B cell (primary cell): ENCODE measurements around the gene SGSH. TPM values are rescaled to one million over a fixed set of nuclear protein-coding genes. Genes with fewer than 3 reads are reported as not detected.
A peak's percentile ranks its signal among the peaks of the same experiment; 100 is the strongest.
"Not testable (repeated sequence)": the region's sequence is repeated elsewhere in the genome, so short reads cannot be mapped to it uniquely, and the experiment has no call there.

Source experiments
- ATAC-seq: fragments of 200-7000 bp; cut with Tn5 transposase; one replicate; pipeline ENCODE4 v1.10.0; 2021; ENCODE audit warnings: low read depth, mild to moderate bottlenecking, moderate number of reproducible peaks, moderate library complexity
- CTCF ChIA-PET: fragments of 350-600 bp; sonication (Branson Sonifier 250); formaldehyde crosslinking; loops from one replicate; lab custom pipeline; 2021; ENCODE audit warnings: antibody characterized with exemption, inconsistent platforms; lab: Charles Lee
- POLR2A ChIA-PET: fragments of 350-600 bp; sonication (Branson Sonifier 250); formaldehyde crosslinking; loops from one replicate; lab custom pipeline; 2021; ENCODE audit warnings: antibody characterized with exemption; lab: Charles Lee
- DNase-seq: peaks from one replicate; pipeline ENCODE4 v3.0.0; 2013
- H2AFZ ChIP-seq: 2 replicates; pipeline ENCODE4 v1.6.1; 2012; ENCODE audit warnings: mild to moderate bottlenecking, low read depth, low read length; ENCODE audit not compliant: insufficient read depth, poor library complexity, severe bottlenecking
- H3K27ac ChIP-seq, 2 donors: 1 replicate in 1 of 2; 2 replicates in 1 of 2; pipeline ENCODE4 v1.5.1; 2012 to 2013; ENCODE audit warnings: low read length in 2 of 2, mild to moderate bottlenecking in 2 of 2, moderate library complexity in 1 of 2
- H3K27me3 ChIP-seq, 4 experiments: fragments of 200-600 bp in 1 of 4; sonication (generic) in 1 of 4; replicated peaks in 1 of 4; 1 replicate in 2 of 4; 2 replicates in 2 of 4; pipeline versions ENCODE4 v1.6.1 to v1.7.0; 2013 to 2016; ENCODE audit warnings: low read length in 3 of 4, mild to moderate bottlenecking in 2 of 4, mixed read lengths in 1 of 4, moderate library complexity in 1 of 4; ENCODE audit not compliant: insufficient read depth in 4 of 4, control insufficient read depth in 3 of 4; ENCODE audit errors: control extremely low read depth in 1 of 4
- H3K36me3 ChIP-seq, 2 experiments: replicated peaks in 1 of 2; 1 replicate in 1 of 2; 2 replicates in 1 of 2; pipeline versions ENCODE4 v1.6.1 to v1.7.1; 2013; ENCODE audit warnings: low read length in 1 of 2; ENCODE audit not compliant: insufficient read depth in 2 of 2, control insufficient read depth in 1 of 2; ENCODE audit errors: control extremely low read depth in 1 of 2, extremely low read depth in 1 of 2
- H3K4me1 ChIP-seq, 2 donors: fragments of 200-600 bp in 1 of 2; sonication (generic) in 1 of 2; 1 replicate in 1 of 2; 2 replicates in 1 of 2; pipeline versions ENCODE4 v1.5.1 to v1.6.1; 2013 to 2017; ENCODE audit warnings: low read length in 2 of 2; ENCODE audit not compliant: control insufficient read depth in 2 of 2, insufficient read depth in 2 of 2
- H3K4me2 ChIP-seq: replicated peaks from 2 replicates; pipeline ENCODE3; 2012; ENCODE audit warnings: mild to moderate bottlenecking, low read depth, low read length; ENCODE audit not compliant: poor library complexity, severe bottlenecking
- H3K4me3 ChIP-seq, 5 experiments: fragments of 200-600 bp in 1 of 5; sonication (generic) in 1 of 5; 1 replicate in 3 of 5; 2 replicates in 2 of 5; pipeline versions ENCODE4 v1.5.1 to v1.7.0; 2011 to 2016; ENCODE audit warnings: low read length in 4 of 5, mild to moderate bottlenecking in 4 of 5, low read depth in 2 of 5, control low read depth in 1 of 5, moderate library complexity in 1 of 5; ENCODE audit not compliant: insufficient read depth in 1 of 5; ENCODE audit errors: control extremely low read depth in 1 of 5, extremely low read depth in 1 of 5
- H3K79me2 ChIP-seq: fragments of 200-600 bp; sonication (generic); one replicate; pipeline ENCODE4 v1.6.0; 2016; ENCODE audit warnings: low read length; ENCODE audit not compliant: control insufficient read depth, insufficient read depth
- H3K9ac ChIP-seq: fragments of 200-600 bp; sonication (generic); 2 replicates; pipeline ENCODE4 v1.6.1; 2017; ENCODE audit warnings: mild to moderate bottlenecking, low read length, moderate library complexity
- H3K9me3 ChIP-seq, 3 donors: one replicate each; pipeline versions ENCODE4 v1.6.1 to v1.7.1; 2013; ENCODE audit warnings: low read length in 2 of 3; ENCODE audit not compliant: control insufficient read depth in 2 of 3, insufficient read depth in 1 of 3; ENCODE audit errors: control extremely low read depth in 1 of 3
- H4K20me1 ChIP-seq: 2 replicates; pipeline ENCODE4 v1.6.0; 2012; ENCODE audit warnings: mild to moderate bottlenecking, low read length; ENCODE audit not compliant: insufficient read depth, control insufficient read depth, poor library complexity, severe bottlenecking
- H3K27ac Mint-ChIP-seq: one replicate; pipeline ENCODE4 v1.8.0; 2021; ENCODE audit warnings: mixed read lengths
- H3K27me3 Mint-ChIP-seq: one replicate; pipeline ENCODE4 v1.8.0; 2021; ENCODE audit warnings: mixed read lengths
- H3K4me1 Mint-ChIP-seq: one replicate; pipeline ENCODE4 v1.8.0; 2021; ENCODE audit warnings: mixed read lengths
- H3K4me3 Mint-ChIP-seq: one replicate; pipeline ENCODE4 v1.8.0; 2021; ENCODE audit warnings: mixed read lengths
- H3K9me3 Mint-ChIP-seq: one replicate; pipeline ENCODE4 v1.8.0; 2022; ENCODE audit warnings: mixed read lengths; ENCODE audit not compliant: insufficient read depth
- EZH2 ChIP-seq: IDR thresholded peaks from 2 replicates; pipeline ENCODE4 v1.6.1; 2012; ENCODE audit warnings: borderline replicate concordance, low read depth, mild to moderate bottlenecking, moderate library complexity, low read length; ENCODE audit not compliant: insufficient read depth, poor library complexity, severe bottlenecking
- WGBS: methylation state at CpG from one replicate; pipeline ENCODE4 v1.1.5; 2013; ENCODE audit warnings: missing lambda C conversion rate; ENCODE audit not compliant: insufficient coverage; 5-methylcytosine and 5-hydroxymethylcytosine counted together
- intact Hi-C: fragments of 100-400 bp; cut with micrococcal nuclease; formaldehyde crosslinking; loops from one replicate; pipeline ENCODE4 v1.10.0; 2022
- polyA plus RNA-seq: library from polyadenylated mRNA; depleted of rRNA; stranded (reverse); fragments of >200 nt; gene quantifications from 2 replicates; pipeline ENCODE4 v1.2.3, GENCODE V29; 2012
- total RNA-seq, 2 donors: library from RNA; stranded (reverse); fragments of 120-200 nt in 1 of 2; gene quantifications; 1 replicate in 1 of 2; 2 replicates in 1 of 2; pipeline versions ENCODE4 v1.2.3 to v1.2.4, GENCODE V29; 2013 to 2022
- TF ChIP-seq, protein P1 (sequence below): fragments of 200-600 bp; IDR thresholded peaks from one replicate; pipeline ENCODE4 v1.8.0; 2022; ENCODE audit warnings: antibody characterized with exemption, mild to moderate bottlenecking

The SGSH gene
- total and polyA plus RNA-seq, 2 donors (not counting 1 experiment from before 2014, with no cell fraction given), result 44.5 to 83.7 TPM

DNA sequence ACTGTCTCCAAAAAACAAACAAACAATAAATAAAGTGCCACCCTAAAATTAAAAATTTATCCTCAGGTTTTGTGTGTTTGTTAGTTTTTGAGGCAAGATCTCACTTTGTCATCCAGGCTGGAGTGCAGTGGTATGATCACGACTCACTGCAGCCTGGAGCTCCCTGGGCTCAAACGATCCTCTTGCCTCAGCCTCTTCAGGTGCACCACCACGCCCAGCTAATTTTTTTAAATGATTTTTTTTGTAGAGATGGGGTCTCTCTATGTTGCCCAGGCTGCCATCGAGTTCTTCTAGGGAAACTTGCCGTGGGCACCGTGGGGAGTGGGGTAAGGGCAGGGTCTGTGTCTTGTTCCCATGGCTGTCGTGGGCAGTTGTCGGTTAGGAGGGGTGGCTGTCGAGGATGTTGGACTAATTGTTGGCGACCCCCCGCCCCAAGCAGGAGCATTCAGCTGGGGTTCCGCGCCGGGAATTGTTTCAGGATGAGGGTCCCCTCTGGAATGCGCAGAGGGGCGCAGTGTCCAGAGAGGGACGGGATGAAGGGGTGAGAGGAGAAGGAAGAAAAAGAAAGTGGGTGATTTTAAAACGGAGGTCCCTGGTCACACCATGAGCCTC lies 39.4 kb upstream of the SGSH start:
- peak overlapping the region; percentile 76 for H3K9ac ChIP-seq
- Mint-ChIP-seq H3K27ac (peak overlapping the region; percentile 93), H3K4me3 (peak overlapping the region; percentile 88), H3K4me1 (peaks cover 50% of the 10 kb centered on the region), H3K9me3 (no peaks in the 10 kb centered on the region), H3K27me3 (no peaks in the 10 kb centered on the region)
- H3K27me3 ChIP-seq, result no peaks in the 10 kb centered on the region
- no peak for DNase-seq
- WGBS, result 64% methylated on average over 16 of the region's 18 CpGs
- peak overlapping the region; percentile 75 for H2AFZ ChIP-seq
- intact Hi-C loops, result loop anchor here (1.0 to 5.0 kb wide), 4 partner anchors 112 to 1258 kb away; partner anchors contain the start of genes CCDC40, CEP131, EIF4A3 and TBC1D16
- peak overlapping the region; percentile 4 to 67 (median 48) for H3K4me3 ChIP-seq
- no peaks in the 10 kb centered on the region for H3K9me3 ChIP-seq
- ATAC-seq, result no peak
- POLR2A ChIA-PET, result interaction anchor here (0.7 kb wide), 1 partner anchor 1248 kb away, joined by 4 read pairs; no protein-coding TSS in a partner anchor
- CTCF ChIA-PET, result interaction anchor here (0.7 to 0.9 kb wide), 2 partner anchors 37 to 64 kb away, joined by 3 read pairs; no protein-coding TSS in a partner anchor
- H3K27ac ChIP-seq, result peak overlapping the region; percentile 70 to 86
- H4K20me1 ChIP-seq, result peaks cover 26% of the 10 kb centered on the region
- H3K4me2 ChIP-seq, result peak overlapping the region; percentile 90
- peaks cover 30% of the 10 kb centered on the region for H3K79me2 ChIP-seq
- H3K4me1 ChIP-seq, result peaks cover 29 to 44% of the 10 kb centered on the region in 2 donors
- no peak for TF ChIP-seq EZH2
- TF ChIP-seq, protein P1, sequence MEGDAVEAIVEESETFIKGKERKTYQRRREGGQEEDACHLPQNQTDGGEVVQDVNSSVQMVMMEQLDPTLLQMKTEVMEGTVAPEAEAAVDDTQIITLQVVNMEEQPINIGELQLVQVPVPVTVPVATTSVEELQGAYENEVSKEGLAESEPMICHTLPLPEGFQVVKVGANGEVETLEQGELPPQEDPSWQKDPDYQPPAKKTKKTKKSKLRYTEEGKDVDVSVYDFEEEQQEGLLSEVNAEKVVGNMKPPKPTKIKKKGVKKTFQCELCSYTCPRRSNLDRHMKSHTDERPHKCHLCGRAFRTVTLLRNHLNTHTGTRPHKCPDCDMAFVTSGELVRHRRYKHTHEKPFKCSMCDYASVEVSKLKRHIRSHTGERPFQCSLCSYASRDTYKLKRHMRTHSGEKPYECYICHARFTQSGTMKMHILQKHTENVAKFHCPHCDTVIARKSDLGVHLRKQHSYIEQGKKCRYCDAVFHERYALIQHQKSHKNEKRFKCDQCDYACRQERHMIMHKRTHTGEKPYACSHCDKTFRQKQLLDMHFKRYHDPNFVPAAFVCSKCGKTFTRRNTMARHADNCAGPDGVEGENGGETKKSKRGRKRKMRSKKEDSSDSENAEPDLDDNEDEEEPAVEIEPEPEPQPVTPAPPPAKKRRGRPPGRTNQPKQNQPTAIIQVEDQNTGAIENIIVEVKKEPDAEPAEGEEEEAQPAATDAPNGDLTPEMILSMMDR, result no peak
- H3K36me3 ChIP-seq, result no peaks in the 10 kb centered on the region

DNA sequence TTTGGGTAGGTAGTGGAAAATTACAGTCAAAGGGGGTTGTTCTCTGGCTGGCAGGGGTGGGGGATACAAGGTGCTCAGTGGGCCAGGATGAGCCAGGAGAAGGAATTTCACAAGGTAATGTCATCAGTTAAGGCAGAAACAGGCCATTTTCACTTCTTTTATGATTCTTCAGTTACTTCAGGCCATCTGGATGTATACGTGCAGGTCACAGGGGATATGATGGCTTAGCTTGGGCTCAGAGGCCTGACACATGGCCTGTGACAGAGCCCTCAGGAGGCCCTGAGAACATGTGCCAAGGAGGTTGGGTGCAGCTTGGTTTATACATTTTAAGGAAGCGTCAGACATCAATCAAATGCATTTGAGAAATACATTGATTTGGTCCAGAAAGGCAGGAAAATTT lies 38.2 kb upstream of the SGSH start:
- Histone ChIP-seq H3K27ac (peak overlapping the region in 1 of 2 donors; percentile 86), H3K4me1 (peaks cover 26 to 36% of the 10 kb centered on the region in 2 donors), H3K79me2 (peaks cover 18% of the 10 kb centered on the region), H4K20me1 (peaks cover 15% of the 10 kb centered on the region)
- H3K27me3 Mint-ChIP-seq, CTCF ChIA-PET, H3K36me3 ChIP-seq, H3K27me3 ChIP-seq, H3K9me3 ChIP-seq, H3K4me3 ChIP-seq, H3K9me3 Mint-ChIP-seq, H3K4me2 ChIP-seq, intact Hi-C loops, ATAC-seq, H3K9ac ChIP-seq, H2AFZ ChIP-seq, DNase-seq: not testable (repeated sequence)
- 20% methylated on average over 1 of the region's 2 CpGs for WGBS
- Mint-ChIP-seq H3K27ac (peak overlapping the region; percentile 93), H3K4me3 (peak overlapping the region; percentile 88), H3K4me1 (peaks cover 46% of the 10 kb centered on the region)
- POLR2A ChIA-PET, result interaction anchor here (0.5 kb wide), 1 partner anchor 506 kb away, joined by 4 read pairs; no protein-coding TSS in a partner anchor
